ENCODE results near the gene ACSL1. TPM values are rescaled to one million over a fixed set of nuclear protein-coding genes. Genes with fewer than 3 reads are reported as not detected.

Gene ACSL1
- total RNA-seq, 1 donor from 2014 or later, result 6.4 TPM

DNA sequence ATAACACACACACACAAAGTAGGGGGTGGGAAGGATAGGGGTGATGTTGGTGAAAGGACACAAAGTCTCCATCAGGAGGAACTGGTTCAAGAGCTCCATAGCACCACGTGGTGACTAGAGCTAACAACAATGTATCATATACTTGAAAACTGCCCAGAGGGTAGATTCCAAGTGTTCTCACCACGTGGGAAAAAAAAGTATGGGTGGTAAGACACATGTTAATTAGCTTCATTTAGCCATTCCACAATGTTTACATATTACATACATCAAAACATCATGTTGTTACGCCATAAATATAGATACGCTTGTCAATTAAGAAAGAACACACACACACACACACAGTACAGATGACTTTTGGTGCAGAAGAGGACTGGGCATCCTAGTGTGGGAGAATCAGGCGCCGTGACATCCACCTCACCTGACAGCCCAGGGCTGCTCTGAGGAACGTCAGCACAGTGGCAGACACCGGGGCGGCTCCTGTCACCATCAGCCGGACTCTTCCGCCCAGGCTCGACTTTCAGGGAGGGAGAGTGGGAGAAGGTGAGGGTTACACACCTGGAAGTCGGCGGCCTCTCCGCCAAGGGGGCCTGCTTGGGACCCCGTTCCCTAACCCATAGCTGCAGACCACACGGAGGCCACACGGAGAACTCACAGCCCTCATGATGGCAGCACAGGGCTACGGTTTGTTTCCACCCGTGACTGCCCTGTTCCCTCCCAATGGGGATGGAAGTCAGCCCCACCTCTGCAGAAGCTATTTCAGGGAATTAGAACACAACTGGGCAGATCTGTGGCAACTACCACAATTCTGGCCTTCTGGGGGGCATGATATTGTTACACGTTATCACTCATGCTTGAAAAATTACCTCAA lies 60.1 kb downstream of the ACSL1 start:
- DNase-seq (ENCODE audit: low spot score, unreplicated experiment), result no peak
- H3K9me3 Mint-ChIP-seq (ENCODE audit: low read depth), result no peaks in the 10 kb centered on the region

GRCh38 chr4:184764601-184765000 lies 61.2 kb downstream of the ACSL1 start:
- no peaks in the 10 kb centered on the region for H3K9me3 Mint-ChIP-seq (ENCODE audit: low read depth)
- no peak overlapping the region for H3K27ac Mint-ChIP-seq
- TF ChIP-seq CTCF (IDR thresholded peaks at IDR 0.05; ENCODE audit: unreplicated experiment), result no peak
- no peaks in the 10 kb centered on the region for H3K4me1 Mint-ChIP-seq (ENCODE audit: low read depth)
- H3K27me3 Mint-ChIP-seq, result peaks cover 6% of the 10 kb centered on the region
- DNase-seq (ENCODE audit: low spot score, unreplicated experiment), result no peak
- no peak overlapping the region for H3K4me3 Mint-ChIP-seq (ENCODE audit: low read depth)
- no peaks in the 10 kb centered on the region for H3K36me3 Mint-ChIP-seq (ENCODE audit: insufficient read depth)

More for the DNA sequence above, 60.1 kb downstream of the ACSL1 start:
- Mint-ChIP-seq H3K4me1 (ENCODE audit: low read depth) (no peaks in the 10 kb centered on the region), H3K4me3 (ENCODE audit: low read depth) (no peak overlapping the region), H3K27me3 (peaks cover 6% of the 10 kb centered on the region), H3K27ac (no peak overlapping the region), H3K36me3 (ENCODE audit: insufficient read depth) (no peaks in the 10 kb centered on the region)
- no peak for TF ChIP-seq CTCF (IDR thresholded peaks at IDR 0.05; ENCODE audit: unreplicated experiment)

DNA sequence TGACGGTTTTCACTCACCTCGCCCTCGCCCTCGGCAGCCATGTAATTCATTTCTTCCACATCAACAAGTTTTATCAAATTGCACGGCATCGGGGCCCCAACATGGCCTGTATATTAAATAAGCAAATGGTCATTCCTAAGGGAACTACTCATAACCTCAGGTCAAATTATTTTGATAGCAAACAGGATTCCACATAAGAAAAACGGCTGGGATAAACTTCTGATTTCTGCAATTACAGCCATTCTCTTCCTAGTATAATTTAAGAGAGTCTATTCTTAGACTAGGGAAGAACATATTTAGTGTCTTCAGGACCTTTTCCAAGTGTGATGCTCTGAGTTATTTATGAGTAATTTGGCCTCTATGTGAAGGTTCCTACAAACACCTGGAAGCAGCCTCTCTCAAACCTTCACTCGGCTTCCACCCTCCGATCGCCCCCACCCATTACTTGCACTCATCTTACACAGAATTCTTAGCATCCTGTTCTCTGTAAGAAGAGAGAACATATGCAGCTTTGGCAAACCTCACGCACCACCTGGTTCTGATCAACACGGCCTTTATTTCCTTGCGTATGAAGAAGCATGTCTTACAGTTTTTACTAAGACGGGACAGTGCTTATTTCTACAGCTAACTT lies 62.5 kb downstream of the ACSL1 start:
- Mint-ChIP-seq H3K9me3 (ENCODE audit: low read depth) (no peaks in the 10 kb centered on the region), H3K4me1 (ENCODE audit: low read depth) (no peaks in the 10 kb centered on the region), H3K4me3 (ENCODE audit: low read depth) (no peak overlapping the region), H3K27ac (no peak overlapping the region), H3K27me3 (peaks cover 6% of the 10 kb centered on the region), H3K36me3 (ENCODE audit: insufficient read depth) (no peaks in the 10 kb centered on the region)
- DNase-seq (ENCODE audit: low spot score, unreplicated experiment), result no peak
- no peak for TF ChIP-seq CTCF (IDR thresholded peaks at IDR 0.05; ENCODE audit: unreplicated experiment)

DNA sequence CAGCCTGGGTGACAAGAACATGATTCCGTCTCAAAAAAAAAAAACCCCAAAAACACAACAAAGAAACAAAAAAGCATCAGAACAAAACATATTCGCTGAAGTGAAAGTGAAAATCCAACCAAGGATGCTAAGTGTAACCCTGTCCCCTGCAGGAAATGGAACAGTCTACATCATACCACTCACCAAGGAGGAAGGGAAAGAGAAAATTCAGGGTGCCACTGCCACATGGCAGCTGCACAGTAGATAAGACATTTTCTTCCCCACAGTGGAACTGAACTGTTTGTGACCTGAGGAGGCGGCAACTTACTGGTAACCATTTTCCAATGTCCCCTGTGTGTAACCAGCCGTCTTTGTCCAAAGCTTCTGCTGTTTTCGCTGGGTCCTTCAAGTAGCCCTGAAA lies 63.7 kb downstream of the ACSL1 start:
- no peaks in the 10 kb centered on the region for H3K9me3 Mint-ChIP-seq (ENCODE audit: low read depth)
- H3K4me1 Mint-ChIP-seq (ENCODE audit: low read depth), result no peaks in the 10 kb centered on the region

More for the DNA sequence above, 63.7 kb downstream of the ACSL1 start:
- DNase-seq (ENCODE audit: low spot score, unreplicated experiment), result no peak
- Mint-ChIP-seq H3K27me3 (peaks cover 3% of the 10 kb centered on the region), H3K4me3 (ENCODE audit: low read depth) (no peak overlapping the region), H3K27ac (no peak overlapping the region), H3K36me3 (ENCODE audit: insufficient read depth) (no peaks in the 10 kb centered on the region)
- no peak for TF ChIP-seq CTCF (IDR thresholded peaks at IDR 0.05; ENCODE audit: unreplicated experiment)
